CMK (cell line): Measurements from ENCODE around the gene BLTP2.
"Not testable (repeated sequence)": the region's sequence is repeated elsewhere in the genome, so short reads cannot be mapped to it uniquely, and the experiment has no call there.

Experiments used
- DNase-seq: peaks from one replicate; pipeline ENCODE4 v3.0.0-alpha.2; 2010; ENCODE audit warnings: low read depth

The BLTP2 gene

DNA sequence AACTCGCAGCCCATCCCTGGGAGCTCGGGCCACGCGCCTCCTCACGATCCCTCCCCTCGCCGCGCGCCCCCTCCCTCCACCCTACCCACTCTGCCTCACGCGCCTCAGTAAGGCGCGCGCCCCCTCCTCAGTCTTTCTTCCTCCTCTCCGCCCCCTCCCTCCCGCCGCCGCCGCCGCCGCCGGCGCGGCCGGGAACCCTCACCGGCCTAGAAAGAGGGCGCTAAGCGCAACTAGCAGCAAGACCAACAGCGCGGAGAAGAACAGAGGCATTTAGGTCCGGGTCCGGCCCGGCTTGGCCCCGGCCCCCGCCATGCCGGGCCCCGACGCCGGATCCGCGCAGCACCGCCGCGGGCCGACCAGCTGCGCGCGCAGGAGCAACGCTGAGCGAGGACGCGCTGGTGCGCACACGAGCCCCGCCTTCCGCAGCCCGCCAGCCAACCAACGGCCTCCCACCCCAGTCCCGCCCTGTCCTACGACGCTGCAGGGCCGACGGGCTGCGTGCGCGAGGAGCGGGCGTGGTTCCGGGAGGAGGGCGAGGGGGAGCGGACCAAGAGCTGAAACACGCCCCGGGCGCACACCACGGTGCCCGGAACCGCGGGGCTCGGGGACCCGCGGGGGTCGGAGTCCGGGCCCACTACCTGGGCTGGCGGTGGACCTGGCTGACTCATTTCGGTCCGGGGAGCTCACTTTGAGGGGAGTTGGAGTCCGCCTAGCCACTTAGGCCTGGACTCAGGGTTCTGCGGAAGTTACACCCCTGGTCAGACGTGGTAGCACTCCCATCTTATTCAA, at the start of gene BLTP2:
TSS of gene BLTP2 (minus strand) at position 372 of the 789 bp plus-strand sequence. CDS start at position 270, 102 bp downstream.
- DNase-seq, result peak; percentile 90

DNA sequence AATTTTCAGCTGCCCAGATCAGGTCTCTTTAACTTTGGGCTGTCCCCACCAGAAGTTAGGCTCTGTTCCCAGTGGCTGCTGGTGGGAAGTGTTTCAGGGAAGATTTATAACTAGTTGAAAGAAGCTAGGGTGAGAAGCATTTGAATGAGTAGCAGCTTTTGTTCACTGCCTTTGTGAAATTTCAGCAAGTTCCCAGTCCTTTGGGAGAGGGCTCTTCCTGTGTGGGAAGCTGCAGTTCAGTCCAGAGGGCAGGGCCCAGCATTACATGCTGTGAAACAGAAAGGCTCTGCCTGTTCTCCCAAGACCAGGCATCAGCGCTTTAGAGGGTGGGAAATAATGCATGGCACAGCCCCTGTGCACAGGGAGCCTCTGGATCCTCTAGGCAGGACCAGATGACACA, 48.9 kb upstream of the BLTP2 start:
- DNase-seq, result no peak

DNA sequence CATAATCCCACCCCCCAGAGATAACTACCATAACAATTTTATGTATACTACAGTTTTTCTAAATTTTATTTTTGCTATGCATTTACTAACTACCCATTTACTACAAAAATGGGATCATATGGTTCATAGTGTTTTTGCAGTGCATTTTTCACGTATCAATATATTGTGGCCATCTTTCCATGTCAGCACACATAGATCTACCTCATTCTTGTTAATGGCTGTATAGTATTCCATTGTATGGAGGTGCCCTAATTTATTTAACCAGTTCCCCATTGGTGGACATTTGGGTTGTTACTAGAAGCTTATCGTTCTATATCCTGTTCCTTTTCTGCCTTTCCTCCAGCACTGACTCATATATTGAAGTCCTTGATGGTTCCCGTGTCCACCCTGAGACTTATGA, 44.1 kb upstream of the BLTP2 start:
- no peak for DNase-seq

DNA sequence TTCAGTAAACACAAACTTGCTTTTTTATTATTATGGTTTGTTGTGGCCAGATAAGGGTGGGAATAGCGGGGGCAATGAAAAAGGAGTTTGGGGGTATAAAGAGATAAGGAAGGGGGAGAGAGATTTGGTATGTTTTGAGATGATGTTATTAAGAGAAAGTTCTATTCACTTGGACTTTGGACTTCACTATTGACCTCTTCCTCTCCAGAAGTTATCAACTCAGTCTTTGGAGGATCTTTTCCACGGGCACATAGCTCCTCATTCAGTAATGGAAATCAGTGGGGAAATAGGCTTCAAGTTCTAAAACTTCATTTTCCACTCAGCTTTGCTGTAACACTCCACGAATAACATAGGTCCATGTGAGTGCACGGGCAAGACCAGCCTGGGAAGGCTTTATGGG, 43.5 kb upstream of the BLTP2 start:
- DNase-seq, result no peak

DNA sequence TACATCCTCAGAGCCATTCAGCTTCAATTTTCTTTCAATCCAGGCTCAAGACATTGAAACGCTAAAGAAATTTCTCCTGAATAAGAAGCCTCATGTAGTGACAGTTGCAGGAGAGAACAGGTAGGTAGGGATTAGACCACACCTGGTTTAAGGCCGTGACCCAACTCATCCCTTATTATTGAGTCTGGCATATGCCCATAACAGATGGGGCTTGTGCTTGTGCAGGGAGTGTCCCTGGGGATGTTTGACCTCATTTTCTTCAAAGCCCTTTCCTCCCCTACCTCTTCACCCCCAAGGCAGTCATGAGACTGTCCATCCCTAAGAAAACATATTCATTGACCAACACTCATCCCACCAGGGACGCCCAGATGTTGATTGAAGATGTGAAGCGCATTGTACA, 41.3 kb upstream of the BLTP2 start:
- no peak for DNase-seq

DNA sequence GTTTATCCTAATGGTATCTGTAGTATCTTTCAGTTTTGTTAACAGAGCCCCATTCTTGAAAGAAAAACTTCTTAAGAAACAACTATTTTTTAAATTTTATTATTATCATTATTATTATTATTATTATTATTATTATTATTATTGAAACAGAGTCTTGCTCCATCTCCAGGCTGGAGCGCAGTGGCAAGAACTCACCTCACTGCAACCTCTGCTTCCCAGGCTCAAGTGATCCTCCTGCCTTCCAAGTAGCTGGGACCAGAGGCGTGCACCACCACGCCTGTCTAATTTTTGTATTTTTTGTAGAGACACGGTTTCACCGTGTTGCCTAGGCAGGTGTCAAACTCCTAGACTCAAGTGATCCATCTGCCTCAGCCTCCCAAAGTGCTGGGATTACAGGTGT, 40.4 kb upstream of the BLTP2 start:
- no peak for DNase-seq

DNA sequence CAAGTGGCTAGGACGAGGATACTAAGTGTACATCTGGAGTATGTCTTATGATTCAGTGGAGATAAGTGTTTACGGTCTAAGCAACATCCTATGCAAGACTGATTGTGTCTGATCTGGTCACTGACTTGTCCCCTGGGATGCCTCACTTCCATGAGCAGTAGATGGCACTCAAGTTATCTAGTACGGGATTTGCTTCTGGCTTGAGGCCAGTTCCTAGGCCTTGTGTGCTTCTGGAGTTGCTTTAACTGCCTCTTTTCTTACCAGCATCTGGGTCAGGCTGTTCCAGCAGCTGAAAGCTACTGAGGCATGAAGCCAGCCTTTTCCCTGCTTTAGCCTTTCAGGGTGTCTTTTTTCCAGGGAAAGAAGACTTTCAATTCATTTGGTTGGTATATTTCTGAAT, 40.0 kb upstream of the BLTP2 start:
- DNase-seq, result no peak

DNA sequence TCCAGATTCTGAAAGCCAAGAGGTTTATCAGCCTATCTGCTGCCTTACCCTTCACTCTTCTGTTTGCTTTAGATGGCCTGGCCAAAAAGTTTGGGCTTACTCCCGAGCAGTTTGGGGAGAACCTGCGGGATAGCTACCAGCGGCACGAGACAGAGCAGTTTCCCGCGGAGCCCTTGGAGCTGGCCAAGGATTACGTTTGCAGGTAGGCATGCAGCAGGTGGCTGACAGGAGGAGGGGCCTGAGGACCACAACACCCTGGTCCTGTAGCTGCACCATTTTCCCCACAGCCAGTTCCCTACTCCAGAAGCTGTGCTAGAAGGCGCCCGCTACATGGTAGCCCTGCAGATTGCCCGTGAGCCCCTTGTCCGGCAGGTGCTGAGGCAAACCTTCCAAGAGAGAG, 37.7 kb upstream of the BLTP2 start:
- DNase-seq, result no peak

DNA sequence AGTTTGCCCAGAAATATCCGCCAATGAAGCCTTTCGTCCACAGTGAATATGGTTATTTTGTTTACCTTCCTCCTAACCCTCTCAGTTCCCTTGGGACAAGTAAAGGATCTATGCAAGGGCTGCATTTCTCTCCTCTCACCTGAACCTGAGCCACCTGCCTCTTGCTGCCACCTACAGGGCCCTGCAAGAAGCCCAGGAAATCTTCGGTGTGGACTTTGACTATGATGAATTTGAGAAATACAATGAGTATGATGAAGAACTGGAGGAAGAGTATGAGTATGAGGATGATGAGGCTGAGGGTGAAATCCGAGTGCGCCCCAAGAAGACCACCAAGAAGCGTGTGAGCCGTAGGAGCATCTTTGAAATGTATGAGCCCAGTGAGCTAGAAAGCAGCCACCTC, 31.0 kb upstream of the BLTP2 start:
- DNase-seq, result no peak

DNA sequence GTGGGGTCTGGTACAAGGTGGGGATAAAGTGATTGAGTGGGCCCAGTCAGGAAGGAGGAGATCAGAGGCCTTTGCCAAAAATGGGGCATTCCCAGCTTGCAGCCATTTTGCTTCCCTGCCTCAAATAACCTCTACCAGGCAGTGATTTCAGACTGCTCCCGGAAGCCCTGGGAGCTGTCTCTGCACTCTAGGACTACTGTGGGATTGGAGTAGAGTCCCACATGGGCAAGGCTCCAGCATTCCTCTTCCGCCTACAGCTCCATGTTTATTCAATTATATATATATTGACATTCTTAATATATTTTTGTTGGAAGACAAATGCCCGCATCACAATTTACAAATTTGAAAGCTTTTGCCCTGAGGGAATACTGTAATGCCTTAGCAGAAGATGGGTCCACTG, 30.5 kb upstream of the BLTP2 start:
- DNase-seq, result no peak

DNA sequence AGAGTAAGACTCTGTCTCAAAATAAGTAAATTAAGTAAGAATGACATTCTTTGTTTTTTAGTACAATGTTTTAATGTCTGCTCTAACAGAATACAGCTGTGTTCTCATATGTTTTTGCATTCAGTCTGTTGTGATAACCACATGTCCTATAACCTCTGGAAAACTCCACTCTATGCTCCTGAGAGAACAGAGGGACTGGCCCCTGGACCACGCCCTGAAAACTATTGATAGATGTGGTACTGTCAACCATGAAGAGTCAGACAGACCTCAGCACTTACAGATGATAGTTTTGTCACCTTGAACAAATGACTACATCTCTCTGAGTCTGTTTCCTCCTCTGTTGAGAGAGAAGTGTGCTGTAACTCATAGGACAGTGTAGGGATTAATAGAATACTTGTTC, 25.0 kb upstream of the BLTP2 start:
- no peak for DNase-seq

DNA sequence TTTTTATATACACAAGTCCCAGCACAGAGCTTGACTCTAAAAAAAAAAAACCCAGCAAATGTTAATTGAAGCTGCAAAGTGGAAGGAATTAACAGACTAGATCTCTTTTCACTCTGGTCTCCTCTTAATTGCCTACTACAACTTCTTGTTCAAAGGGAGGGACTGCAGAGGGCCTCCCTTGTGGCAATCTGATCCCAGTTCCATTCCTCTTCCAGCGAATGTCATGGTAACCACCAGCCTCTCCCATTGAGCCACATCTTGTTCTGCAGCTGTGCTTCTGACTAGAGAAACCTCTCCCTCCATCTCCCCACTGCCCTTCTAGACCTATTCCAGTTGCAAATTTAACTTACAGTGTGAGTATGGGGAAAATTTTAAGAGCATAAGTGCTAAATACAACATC, 22.9 kb upstream of the BLTP2 start:
- no peak for DNase-seq

DNA sequence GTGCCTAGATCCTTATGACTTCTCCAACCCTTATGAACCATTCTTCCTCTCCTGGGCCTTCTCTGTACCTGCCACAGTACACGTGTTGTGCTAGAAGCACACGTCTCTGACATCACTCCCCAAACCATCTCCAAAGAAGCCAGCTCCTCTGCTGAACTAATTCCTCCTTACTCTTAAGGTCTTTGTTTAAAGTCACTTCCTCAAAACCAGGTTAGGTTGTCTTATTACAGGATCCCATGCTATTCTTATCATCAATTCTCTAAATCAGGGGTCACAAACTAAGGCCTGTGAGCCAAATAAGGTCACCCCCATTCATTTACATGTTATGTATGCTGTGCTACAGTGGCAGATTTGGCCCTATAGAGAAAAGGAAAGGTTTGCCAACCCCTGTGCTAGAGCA, 21.0 kb upstream of the BLTP2 start:
- DNase-seq, result no peak

DNA sequence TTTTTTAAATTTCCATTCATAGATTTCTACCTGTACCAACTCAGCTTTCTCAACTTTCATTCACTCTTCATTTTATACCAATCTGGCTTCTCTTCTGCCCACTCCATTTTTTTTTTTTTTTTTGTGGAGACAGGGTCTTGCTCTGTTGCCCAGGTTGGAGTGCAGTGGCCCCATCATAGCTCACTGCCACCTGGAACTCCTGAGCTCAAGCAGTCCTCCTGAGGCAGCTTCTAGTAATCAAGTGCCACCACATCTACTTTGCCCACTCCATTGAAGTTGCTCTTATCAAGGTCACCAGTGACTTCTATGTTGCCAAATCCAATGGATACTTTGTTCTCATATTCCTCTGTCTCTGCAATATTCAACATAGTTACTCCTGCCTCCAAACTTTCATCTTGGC, 18.8 kb upstream of the BLTP2 start:
- no peak for DNase-seq

DNA sequence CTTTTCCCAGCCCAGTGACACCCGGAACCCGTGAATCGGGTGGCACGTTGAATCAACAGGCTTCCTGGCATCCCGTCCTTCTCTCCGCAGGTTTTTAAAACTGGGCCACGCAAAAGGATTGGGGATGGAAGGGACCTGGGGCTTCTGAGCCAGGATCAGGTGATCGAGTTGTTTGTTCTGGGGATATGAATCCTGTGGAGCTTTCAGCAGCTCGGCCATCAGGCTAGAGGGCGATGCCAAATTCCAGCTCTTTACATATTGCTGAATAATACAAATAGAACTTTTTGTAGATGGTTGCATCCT, 17.5 kb upstream of the BLTP2 start:
- DNase-seq, result no peak

DNA sequence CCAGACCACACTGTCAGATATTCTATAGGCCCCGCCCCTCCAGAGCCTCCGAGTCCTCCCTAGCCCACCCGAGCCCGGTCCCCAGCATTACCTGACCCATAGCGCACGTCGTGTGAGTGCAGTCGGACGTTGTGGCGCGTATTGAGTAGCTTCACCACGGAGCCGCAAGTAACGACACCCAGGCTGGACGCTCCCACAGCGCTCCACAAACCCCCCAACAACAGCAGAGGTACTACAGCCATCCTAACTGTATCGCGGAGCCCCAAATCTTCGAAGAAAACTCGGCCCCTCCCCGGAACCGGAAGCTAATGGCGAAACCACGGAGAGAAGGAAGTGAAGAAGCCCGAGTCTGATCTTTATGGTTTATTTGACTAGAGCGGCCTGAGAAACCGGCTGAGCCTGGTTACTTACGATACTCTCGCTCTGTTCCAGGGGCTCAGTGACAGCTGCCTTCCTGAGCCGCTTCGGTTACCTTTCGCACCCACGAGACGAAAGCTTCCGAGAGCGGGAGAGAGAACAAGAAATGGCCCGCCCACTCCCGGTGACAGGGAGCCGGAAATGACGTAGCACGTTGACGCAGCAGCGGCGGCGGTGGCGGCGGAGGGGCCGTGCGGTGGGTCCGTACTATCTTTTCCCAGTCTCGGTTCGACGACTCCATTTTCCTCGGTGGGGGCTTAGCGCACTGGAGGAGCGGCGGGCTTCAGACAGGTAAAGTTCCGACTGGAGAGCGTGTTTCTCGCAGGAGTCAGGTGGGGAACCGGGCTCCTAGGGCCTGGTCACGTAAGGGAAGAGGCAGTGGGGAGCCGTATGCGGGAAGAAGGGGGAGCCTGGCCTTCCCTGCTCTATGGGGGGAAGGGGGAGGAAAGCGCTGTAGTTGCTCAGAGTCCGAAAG, 16.9 kb upstream of the BLTP2 start, which contains the start of the genes SDF2 and SUPT6H:
TSS of gene SDF2 (minus strand) at position 272 of the 892 bp plus-strand sequence. CDS start at position 242, 30 bp downstream.
TSS of gene SUPT6H (plus strand) at position 571 of the 892 bp plus-strand sequence. CDS start 11,197 bp downstream, outside the sequence.
- peak; percentile 73 for DNase-seq

DNA sequence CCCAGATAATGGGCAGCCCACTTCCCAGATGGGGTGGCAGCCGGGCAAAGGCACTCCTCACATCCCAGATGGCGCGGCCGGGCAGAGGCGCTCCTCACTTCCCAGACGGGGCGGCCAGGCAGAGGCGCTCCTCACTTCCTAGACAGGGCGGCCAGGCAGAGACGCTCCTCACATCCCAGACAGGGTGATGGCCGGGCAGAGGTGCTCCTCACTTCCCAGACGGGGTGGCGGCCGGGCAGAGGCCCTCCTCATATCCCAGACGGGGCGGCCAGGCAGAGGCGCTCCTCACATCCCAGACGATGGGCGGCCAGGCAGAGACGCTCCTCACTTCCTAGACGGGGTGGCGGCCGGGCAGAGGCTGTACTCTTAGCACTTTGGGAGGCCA, 14.5 kb upstream of the BLTP2 start:
- not testable (repeated sequence) for DNase-seq

DNA sequence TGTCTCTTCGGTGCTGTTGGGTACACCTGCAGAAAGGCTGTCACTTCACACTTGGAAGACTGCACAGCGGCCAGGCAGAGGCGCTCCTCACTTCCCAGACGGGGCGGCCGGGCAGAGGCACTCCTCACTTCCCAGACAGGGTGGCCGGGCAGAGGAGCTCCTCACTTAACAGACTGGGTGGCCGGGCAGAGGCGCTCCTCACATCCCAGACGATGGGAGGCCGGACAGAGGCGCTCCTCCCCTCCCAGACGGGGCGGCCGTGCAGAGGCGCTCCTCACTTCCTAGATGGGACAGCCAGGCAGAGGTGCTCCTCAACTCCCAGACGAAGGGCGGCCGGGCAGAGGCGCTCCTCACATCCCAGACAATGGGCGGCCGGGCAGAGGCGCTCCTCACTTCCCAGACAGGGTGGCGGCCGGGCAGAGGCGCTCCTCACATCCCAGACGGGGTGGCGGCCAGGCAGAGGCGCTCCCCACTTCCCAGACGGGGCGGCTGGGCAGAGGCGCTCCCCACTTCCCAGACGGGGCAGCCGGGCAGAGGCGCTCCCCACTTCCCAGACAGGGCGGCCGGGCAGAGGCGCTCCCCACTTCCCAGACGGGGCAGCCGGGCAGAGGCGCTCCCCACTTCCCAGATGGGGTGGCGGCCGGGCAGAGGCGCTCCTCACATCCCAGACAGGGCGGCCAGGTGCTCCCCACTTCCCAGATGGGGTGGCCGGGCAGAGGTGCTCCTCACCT, 14.0 kb upstream of the BLTP2 start:
- DNase-seq, result not testable (repeated sequence)

DNA sequence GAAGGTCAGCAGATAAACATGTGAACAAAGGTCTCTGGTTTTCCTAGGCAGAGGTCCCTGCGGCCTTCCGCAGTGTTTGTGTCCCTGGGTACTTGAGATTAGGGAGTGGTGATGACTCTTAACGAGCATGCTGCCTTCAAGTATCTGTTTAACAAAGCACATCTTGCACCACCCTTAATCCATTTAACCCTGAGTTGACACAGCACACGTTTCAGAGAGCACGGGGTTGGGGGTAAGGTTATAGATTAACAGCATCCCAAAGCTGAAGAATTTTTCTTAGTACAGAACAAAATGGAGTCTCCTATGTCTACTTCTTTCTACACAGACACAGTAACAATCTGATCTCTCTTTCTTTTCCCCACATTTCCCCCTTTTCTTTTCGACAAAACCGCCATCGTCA, 13.4 kb upstream of the BLTP2 start:
- not testable (repeated sequence) for DNase-seq

DNA sequence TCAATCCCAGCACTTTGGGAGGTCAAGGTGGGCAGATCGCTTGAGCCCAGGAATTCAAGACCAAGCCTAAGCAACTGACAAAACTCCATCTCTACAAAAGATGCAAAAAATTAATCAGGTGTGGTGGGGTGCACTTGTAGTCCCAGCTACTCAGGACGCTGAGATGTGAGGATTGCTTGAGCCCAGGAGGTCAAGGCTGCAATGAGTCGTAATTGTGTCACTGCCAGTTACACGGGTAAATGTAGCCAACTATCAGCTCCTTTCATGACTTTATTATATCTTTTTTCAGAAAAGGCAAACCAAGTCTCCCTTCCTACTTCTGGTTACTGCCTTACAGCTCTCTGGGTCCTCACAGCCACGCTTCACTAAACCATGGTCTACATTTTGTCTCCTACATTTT, 12.8 kb upstream of the BLTP2 start:
- no peak for DNase-seq

DNA sequence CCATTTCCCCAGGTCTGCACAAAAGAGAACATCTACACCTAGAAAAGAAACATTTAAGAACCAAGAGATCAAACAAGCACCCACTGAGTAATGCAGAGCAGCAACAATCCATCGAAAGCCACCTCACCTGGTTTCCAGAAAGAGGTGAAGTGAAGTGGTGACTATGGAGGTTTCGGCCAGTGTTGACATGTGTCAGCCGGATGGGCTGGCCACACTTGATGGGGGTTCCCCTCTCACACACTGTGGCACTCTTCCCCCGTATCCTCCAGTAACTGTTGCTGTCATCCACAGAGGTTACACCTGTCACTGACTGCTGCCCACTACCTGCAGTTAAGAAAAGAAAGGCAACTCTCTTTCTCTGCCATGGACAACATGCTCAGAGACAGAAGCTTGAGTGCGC, 10.2 kb upstream of the BLTP2 start:
- DNase-seq, result no peak

DNA sequence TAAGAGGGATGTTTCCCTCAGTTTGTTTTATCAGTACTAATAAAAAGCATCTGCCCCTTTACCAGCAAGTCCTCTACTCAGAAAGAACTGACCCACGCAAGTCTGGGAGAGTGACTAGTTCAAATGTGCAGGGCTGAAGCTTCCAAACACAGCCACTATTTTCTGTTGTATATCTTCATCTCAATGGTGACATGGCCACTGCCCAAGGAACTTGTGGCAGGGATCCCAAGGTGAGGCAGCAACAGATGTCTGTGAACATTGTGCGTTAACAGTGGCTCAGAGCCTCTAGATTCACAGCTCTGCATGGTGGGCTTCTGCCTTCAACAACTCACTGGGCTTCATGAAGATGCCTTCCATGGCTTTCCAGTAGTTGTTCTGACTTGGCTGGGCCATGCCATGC, 3.7 kb upstream of the BLTP2 start:
- no peak for DNase-seq
